HG02973 (cell line): ENCODE data around the gene NACC2.

Experiments used
- ATAC-seq: cut with Tn5 transposase; IDR thresholded peaks from one replicate; pipeline ENCODE4 v1.9.1; 2021; ENCODE audit warnings: moderate library complexity; ENCODE audit not compliant: unreplicated experiment

Gene NACC2

DNA sequence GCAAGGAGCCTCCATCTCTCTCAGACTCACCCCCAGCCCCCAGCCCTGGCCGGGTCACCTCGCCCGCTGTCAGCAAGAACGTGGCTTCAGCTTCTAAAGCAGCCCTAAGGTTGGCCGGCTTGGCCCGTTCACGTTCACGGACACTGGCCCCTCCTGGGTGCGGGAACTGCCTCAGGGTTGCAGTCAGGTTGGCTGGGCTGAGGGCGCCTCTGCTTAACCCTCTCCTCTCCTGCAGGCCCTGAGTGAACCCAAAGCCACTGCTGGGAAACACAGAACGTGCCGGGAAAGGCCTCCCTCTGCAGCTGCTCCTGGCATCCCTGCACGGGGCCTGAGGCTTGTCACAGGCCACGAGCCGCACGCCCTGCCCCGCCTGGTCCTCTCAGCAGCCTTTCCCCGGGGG, 93.9 kb downstream of the NACC2 start:
- no peak for ATAC-seq

DNA sequence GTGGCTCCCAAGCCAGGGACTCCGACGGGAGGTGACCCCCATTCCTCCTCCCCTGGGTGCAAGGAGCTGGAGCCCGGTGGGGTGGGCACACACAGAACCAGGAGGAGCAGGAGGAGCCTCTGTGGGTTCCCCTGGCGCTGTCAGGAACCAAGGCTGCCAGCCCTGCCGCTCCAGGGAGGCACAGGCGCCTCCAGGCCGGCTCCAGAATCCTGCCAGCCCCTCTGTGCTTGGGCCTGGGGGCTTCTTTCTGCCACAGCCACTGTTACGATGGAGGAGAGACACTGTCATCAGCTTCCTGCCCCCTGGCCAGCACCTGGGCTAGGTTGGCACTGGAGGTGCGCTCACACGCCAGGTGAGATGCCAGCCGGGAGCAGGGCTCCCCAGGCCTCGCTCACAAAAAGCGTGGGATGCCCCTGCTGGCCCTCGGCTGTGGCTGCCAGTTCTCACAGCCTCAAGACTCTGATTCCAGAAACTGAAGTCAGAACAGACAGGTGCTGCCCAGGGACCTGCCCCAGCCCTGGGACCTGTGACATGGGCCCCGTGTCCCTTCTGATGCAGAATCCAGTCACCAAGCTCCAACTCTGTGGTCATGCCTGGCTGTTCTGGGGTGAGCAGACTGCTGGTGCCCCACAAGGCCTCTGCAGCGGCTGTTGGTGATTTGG, 96.5 kb downstream of the NACC2 start:
- ATAC-seq = no peak

DNA sequence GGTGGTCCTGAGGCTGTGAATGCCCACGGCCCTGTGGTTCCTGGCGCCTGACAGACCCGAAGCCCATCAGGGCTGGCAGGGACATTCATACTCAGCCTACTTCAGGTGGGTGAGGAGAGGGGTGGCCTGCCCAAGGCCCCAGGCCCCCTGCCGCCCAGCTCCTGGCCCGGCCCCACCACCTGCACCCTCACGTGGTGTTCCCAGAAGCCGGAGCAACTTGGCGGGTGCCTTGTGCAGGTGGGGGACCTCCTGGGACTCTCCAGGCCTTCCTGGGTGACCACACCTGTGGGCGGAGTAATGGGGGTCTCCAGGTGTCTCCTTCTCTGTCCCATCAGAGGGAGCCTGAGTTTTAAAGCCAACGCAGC, 97.1 kb downstream of the NACC2 start:
- no peak for ATAC-seq

- ATAC-seq = no peak
Measured at GRCh38 chr9:135997090-135998015, 97.7 kb downstream of the NACC2 start.

DNA sequence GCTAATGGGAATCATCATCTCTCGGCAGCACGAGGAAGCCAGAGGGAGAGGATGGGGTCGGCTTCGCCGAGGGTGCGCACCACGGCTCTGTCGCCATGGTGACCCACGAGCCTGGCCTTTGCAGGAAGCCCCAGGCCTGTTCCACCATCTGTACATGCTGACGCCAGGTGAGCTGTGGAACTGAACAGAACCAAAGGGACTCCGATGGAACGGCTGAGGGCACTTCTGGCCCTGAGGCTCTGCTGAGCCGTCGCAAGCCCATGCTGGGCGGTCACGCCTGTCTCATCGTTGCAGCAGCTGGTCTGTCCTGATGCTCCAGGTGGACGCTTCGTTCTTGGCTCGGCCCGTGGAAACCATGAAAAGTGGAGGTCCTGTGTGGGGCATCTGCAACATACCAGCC, 99.3 kb downstream of the NACC2 start:
- ATAC-seq = no peak

DNA sequence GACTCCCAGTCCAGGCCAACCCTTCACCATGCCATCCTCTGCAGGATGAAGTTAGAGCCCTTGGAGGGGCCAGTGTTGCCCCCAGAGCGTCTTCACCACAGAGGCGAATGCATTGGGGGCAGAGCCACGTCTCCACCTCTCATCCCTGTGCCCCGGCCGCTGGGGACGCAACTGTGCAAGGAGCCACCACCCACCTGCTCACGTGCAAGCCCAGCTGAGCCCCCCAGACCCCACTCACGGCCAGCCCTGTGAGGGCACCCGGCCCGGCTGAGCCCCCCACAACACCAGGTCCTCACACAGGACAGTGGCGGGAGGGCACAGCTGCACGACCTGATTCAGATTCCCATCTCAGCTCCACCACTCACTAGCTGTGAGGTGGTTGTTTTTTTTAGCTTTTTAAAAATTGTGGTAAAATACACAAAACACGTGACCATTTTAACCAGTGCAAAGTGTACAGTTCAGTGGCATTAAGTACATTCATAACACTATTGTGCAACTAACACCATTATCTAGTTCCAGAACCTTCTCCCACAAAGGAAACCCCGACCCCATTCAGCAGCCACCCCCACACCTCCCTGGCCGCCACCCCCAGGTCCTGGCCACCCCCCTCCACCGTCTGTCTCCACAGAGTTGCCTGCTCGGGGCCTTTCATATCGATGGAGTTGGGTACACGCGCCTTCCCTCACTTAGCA, 100.4 kb downstream of the NACC2 start:
- ATAC-seq = no peak

DNA sequence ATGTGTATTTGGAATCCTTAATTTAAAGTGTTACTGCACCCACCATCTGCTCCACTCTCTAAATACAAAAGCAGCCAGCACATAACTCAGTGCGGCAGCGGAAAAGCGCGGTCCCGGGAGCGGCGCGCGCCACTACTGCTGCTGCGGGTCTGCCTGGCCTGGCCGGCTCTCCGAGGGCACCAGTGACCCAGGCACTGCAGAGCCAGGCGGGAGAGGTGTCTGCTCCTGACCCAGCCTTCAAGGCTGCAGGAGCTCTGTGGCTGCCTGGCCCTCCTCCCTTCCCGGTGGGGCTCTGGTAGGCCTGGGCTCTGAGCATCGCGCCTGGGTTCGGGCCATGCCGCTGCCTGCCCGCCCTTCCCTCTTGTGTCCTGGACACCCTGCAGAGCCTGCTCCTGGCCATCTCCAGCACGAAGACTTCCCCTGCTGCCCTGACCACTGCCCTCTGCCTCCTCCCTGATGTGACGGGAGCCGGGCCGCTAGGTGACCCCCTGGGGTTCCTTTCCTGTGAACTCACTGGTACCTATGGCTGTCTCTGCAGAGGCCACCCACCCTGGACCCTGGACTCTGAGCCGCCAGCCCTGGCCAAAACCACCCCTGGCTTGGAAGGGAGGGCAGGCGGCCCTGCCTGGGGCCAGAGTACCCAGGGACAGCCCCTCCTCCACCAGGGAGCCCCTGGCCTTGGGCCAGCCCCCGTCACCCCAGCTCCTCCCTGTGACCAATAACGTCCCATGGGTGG, 101.2 kb downstream of the NACC2 start:
- no peak for ATAC-seq

- no peak for ATAC-seq
Measured at GRCh38 chr9:135993409-135993742, 101.7 kb downstream of the NACC2 start.

DNA sequence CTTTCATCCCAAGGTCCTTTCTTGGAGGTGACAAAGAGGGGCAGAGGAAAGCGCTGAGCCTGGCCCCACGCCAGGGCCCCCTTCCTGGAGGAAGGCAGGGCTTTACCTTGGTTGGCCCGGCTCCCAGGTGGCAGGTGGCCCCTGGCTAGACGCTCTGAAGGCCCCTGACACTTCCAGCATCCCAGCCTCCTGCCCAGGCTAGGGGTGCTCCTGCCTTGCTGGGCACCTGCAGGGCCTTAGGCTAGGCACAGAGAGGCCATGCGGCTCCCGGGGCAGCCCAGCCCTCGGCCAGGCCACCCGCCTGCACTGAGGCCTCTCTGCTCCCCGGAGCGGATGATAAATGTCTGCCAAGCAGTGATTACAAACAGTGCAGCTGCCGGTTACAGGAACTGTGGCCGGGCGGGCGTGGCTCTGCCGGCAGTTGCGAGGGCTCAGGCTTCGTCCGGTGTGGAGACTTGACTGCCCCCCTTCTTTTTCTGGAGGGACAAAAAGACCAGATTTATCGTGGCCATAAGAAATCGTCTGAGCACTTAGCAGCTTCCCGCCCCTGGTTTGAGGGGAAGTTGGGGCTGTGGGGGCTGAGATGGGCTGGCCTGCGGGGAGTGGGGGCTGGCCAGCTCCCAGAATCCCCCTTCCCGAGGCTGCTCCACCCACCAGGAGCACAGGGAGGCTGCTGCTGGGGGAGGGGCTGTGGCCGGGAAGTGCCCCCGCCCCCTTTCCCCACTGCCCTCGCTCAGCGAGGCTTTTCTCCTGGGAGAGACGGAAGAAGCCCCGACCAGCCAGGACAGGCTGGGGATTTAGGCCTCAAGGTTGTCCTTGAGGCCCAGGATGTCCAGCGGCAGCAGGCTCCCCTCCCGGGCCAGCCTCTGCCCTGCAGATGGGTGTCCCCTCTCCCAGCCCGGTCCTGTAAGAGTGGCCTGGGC, 102.3 kb downstream of the NACC2 start:
- no peak for ATAC-seq

GRCh38 chr9:135991771-135992170, 103.3 kb downstream of the NACC2 start:
- ATAC-seq = no peak

DNA sequence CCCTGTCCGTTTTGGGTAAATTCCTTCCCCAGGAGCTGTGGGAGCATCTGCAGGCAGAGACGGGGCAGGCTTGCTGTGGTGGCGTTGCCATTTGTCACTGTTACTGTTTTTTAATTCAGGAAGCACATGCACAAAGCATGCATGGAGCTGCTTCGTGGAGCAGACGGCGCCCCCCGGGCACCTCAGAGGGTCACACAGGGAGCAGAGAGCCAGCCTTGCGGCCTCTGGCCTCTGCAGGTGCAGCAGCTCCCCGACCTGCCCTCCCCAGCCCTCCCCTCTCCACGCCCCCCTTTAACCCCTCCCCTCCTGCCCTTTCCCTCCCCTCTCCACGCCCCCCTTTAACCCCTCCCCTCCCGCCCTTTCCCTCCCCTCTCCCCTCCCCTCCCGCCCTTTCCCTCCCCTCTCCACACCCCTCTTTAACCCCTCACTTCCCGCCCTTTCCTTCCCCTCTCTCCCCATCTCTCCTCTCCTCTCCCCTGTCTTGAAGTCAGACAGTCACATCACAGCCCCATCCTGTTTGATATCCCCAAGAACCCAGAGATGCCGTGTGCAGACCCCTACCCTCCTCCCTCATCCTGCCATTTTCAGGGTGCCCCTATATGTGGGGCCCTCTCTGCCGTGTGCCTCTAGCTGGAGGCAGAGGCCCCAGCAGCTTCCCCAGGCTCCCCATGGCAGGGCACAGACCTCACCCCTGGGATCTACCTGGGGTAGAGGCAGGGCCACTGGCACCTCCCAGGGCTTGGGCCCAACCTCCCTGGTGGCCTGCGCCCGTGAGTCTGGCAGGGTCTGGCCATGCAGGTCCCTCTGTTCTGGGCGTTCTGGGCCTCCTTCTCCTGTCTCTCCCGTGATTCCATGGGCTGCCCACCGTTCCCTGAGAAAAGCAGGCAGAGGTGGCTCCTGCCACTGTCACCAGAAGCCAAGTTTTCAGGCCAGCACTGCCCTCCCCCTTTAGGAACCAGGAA, 104.3 kb downstream of the NACC2 start:
- no peak for ATAC-seq

DNA sequence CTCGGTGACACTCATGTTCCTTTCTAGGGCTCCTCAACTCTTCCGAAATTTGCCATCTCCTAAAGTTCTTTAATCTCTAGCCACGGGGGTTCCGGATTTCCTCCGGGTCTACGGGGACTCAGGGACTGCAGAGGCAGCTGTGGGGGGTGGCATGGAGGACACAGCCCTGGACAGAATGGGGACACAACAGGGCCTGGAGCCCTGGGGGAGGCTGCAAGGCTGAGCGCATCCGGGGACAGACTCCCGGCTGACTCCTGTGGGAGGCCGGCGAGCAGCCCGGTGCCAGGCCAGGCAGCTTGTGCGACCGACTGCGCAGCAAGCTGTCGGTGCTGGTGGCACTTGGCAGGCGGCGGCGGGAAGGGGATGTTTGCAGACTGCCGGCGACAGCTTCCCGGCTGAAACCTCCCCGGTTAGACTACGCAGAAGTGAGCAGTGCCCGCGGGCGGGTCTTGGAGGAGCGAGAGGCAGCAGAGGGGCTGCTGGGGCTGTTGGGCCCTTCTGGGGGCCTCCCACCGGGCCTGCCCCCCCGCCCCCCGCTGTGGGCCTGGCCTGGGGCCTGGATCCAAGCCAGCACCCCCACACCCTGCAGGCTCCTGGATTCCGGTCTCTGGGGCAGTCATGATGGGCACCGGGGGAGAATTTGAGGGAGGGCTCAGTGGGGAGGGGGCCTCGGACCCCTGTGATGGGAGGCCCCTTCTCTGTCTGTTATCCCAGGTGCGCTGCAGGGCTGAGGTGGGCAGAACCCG, 105.2 kb downstream of the NACC2 start:
- ATAC-seq = no peak

- ATAC-seq = no peak
Measured at GRCh38 chr9:135989157-135989556, 105.9 kb downstream of the NACC2 start.

DNA sequence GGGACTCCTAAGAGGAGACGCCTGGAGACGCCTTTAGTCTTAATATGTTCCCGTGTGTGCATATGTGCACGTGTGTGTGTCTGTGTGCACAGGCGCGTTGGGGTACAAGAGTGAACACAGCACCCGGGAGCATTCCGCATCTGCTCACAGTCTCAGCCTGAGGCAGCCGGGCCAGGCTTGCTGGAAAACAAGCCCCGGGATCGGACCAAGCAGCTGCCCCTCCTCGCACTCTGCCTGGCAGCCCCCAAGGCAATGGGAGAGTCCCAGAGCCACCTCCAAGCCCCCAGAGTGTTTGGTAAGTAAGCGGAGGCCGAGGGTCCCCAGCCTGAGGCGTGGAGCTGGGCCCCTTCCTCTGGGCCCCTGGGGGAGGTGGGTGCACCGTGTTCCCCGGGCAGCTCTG, 106.6 kb downstream of the NACC2 start:
- ATAC-seq = no peak

GRCh38 chr9:135987838-135988404, 107.2 kb downstream of the NACC2 start:
- ATAC-seq = no peak

- no peak for ATAC-seq
Measured at GRCh38 chr9:135986605-135987004, 108.5 kb downstream of the NACC2 start.

GRCh38 chr9:135985889-135986288, 109.2 kb downstream of the NACC2 start:
- ATAC-seq = no peak

DNA sequence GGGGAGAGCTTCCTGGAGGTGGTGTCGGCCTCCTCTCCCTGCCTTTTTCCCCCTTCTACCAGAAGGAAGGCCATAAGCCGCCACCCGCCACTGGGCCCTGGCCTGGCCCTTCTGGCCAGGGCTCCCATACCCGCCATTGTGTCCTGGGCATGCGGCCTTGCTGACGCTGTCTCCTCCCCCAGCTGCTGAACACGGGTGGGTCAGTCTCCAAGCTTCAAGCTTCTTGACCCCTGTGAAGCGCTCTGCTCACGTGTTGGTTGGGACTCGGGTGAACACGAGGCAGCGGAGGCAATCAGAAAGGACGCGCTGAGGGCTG, 109.7 kb downstream of the NACC2 start:
- no peak for ATAC-seq
